ENCODE data around the gene LIPG. TPM values are rescaled to one million over a fixed set of nuclear protein-coding genes. Genes with fewer than 3 reads are reported as not detected.

Gene LIPG
- total RNA-seq, 1 experiment from 2014 or later, result 92.0 TPM

- in situ Hi-C loops (cut with HindIII; ENCODE audit: low pct_unique_long_range_greater_than_20kb, low sequenced_read_pairs), result no loop called here
- intact Hi-C loops (cut with micrococcal nuclease; ENCODE audit: unreplicated experiment), result no loop called here
Observed at GRCh38 chr18:49525981-49526380, 35.9 kb upstream of the LIPG start.

DNA sequence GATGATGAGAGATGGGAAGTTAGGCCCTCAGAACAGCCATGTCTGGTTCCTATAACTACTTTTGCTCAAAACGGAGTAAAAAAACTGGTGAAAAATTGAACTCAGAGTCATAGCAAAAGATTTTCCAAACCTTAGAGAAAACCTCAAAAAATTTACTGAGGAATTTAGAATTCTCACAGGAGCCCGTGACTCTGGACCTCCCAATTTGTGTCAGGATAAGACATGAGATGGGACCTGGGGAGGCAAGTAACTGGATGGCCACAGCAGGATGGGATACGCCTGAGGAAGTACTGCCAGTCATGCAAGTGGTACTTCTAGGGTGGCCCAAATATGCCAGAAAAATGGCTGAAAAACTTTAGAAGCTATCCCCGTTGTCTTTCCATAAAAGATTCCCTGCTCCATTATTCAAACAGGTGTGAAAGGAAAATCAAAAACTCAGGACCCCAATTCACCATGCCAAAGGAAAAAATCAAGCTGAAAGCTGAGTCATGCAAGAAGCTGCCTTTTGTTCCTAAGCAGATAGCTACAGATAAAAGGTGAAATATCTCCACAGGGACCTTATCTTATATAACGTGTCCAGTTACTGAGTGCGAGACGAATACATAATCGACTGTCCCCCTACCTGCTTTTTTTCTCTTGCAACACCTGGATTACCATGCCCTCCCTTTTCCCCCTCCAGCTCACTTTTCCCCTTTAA, 34.1 kb upstream of the LIPG start:
- ChIA-PET CTCF (no interaction called here), POLR2A (interaction anchor here (0.7 kb wide), 1 partner anchor 825 kb away, joined by 3 read pairs; no protein-coding TSS in a partner anchor)
- in situ Hi-C loops (cut with HindIII; ENCODE audit: low pct_unique_long_range_greater_than_20kb, low sequenced_read_pairs), result no loop called here

More at GRCh38 chr18:49525981-49526380, 35.9 kb upstream of the LIPG start:
- H3K4me1 ChIP-seq (ENCODE audit: control insufficient read depth, insufficient read depth, low read length), result no peaks in the 10 kb centered on the region
- no peak overlapping the region for H3K27ac ChIP-seq (ENCODE audit: low read length)
- H3K9me3 ChIP-seq (ENCODE audit: control insufficient read depth, insufficient read depth, low read depth, low read length), result no peaks in the 10 kb centered on the region
- H3K27me3 ChIP-seq (ENCODE audit: control insufficient read depth, insufficient read depth, low read length), result no peaks in the 10 kb centered on the region
- H3K36me3 ChIP-seq (ENCODE audit: control insufficient read depth, insufficient read depth, low read length), result no peaks in the 10 kb centered on the region
- H3K4me3 ChIP-seq (ENCODE audit: low read depth in 2 of 2, low read length in 2 of 2), result no peak overlapping the region
- BruUV-seq (replicated peaks), result no TSS peak
- ChIA-PET CTCF (no interaction called here), POLR2A (no interaction called here)
- TF ChIP-seq SIN3A (IDR thresholded peaks at IDR 0.05; ENCODE audit: borderline replicate concordance, insufficient read depth, low read depth, low read length), result no peak
- no peak for TF ChIP-seq CTCF (IDR thresholded peaks at IDR 0.05)
- no peak for TF ChIP-seq REST (IDR thresholded peaks at IDR 0.05; ENCODE audit: insufficient read depth in 1 of 2, low read depth in 2 of 2, low read length in 1 of 2)
- no peak for TF ChIP-seq POLR2AphosphoS5 (IDR thresholded peaks at IDR 0.05; ENCODE audit: low read depth, low read length)
- no peak for TF ChIP-seq TCF7L2 (IDR thresholded peaks at IDR 0.05; ENCODE audit: low read depth, low read length)
- DNase-seq (ENCODE audit: low read depth, low spot score) (no peak), ATAC-seq (no peak)

GRCh38 chr18:49529596-49529995, 32.3 kb upstream of the LIPG start:
- Histone ChIP-seq H3K27me3 (ENCODE audit: control insufficient read depth, insufficient read depth, low read length) (no peaks in the 10 kb centered on the region), H3K27ac (ENCODE audit: low read length) (no peak overlapping the region), H3K4me1 (ENCODE audit: control insufficient read depth, insufficient read depth, low read length) (no peaks in the 10 kb centered on the region), H3K36me3 (ENCODE audit: control insufficient read depth, insufficient read depth, low read length) (no peaks in the 10 kb centered on the region), H3K9me3 (ENCODE audit: control insufficient read depth, insufficient read depth, low read depth, low read length) (no peaks in the 10 kb centered on the region), H3K4me3 (ENCODE audit: low read depth in 2 of 2, low read length in 2 of 2) (no peak overlapping the region)
- DNase-seq (ENCODE audit: low read depth, low spot score) (no peak), ATAC-seq (no peak)
- CTCF ChIA-PET, result no interaction called here
- TF ChIP-seq SIN3A (IDR thresholded peaks at IDR 0.05; ENCODE audit: borderline replicate concordance, insufficient read depth, low read depth, low read length) (no peak), REST (IDR thresholded peaks at IDR 0.05; ENCODE audit: insufficient read depth in 1 of 2, low read depth in 2 of 2, low read length in 1 of 2) (no peak), TCF7L2 (IDR thresholded peaks at IDR 0.05; ENCODE audit: low read depth, low read length) (no peak), CTCF (IDR thresholded peaks at IDR 0.05) (no peak), POLR2AphosphoS5 (IDR thresholded peaks at IDR 0.05; ENCODE audit: low read depth, low read length) (no peak)
- intact Hi-C loops (cut with micrococcal nuclease; ENCODE audit: unreplicated experiment) (no loop called here), in situ Hi-C loops (cut with HindIII; ENCODE audit: low pct_unique_long_range_greater_than_20kb, low sequenced_read_pairs) (no loop called here)
- no TSS peak for BruUV-seq (replicated peaks)
- POLR2A ChIA-PET, result no interaction called here

More for the DNA sequence above, 34.1 kb upstream of the LIPG start:
- H3K4me1 ChIP-seq (ENCODE audit: control insufficient read depth, insufficient read depth, low read length), result no peaks in the 10 kb centered on the region
- BruUV-seq (replicated peaks), result no TSS peak
- no peak for TF ChIP-seq SIN3A (IDR thresholded peaks at IDR 0.05; ENCODE audit: borderline replicate concordance, insufficient read depth, low read depth, low read length)
- TF ChIP-seq POLR2AphosphoS5 (IDR thresholded peaks at IDR 0.05; ENCODE audit: low read depth, low read length), result no peak
- H3K9me3 ChIP-seq (ENCODE audit: control insufficient read depth, insufficient read depth, low read depth, low read length), result no peaks in the 10 kb centered on the region
- no peak overlapping the region for H3K4me3 ChIP-seq (ENCODE audit: low read depth in 2 of 2, low read length in 2 of 2)
- H3K27ac ChIP-seq (ENCODE audit: low read length), result no peak overlapping the region
- no peak for DNase-seq (ENCODE audit: low read depth, low spot score)
- ATAC-seq, result no peak
- H3K27me3 ChIP-seq (ENCODE audit: control insufficient read depth, insufficient read depth, low read length), result no peaks in the 10 kb centered on the region
- intact Hi-C loops (cut with micrococcal nuclease; ENCODE audit: unreplicated experiment), result no loop called here
- no peaks in the 10 kb centered on the region for H3K36me3 ChIP-seq (ENCODE audit: control insufficient read depth, insufficient read depth, low read length)
